GM12874 (cell line): Measurements from ENCODE around the gene RRP1.

ENCODE experiments used
- CTCF ChIP-seq: IDR thresholded peaks from 2 replicates; pipeline ENCODE4 v1.5.1; 2011; ENCODE audit warnings: low read depth, mild to moderate bottlenecking, control low read depth, low read length, moderate library complexity; ENCODE audit not compliant: insufficient read depth

The RRP1 gene

GRCh38 chr21:43774163-43774562 is 15.2 kb upstream of the RRP1 start:
- no peak for TF ChIP-seq CTCF

- TF ChIP-seq CTCF: no peak
Observed at GRCh38 chr21:43775190-43775589, 14.2 kb upstream of the RRP1 start.

- TF ChIP-seq CTCF: no peak
Observed at GRCh38 chr21:43775795-43776430, 13.5 kb upstream of the RRP1 start, which contains the start of gene CSTB. Gene CSTB (minus strand): TSS chr21:43776308. CDS start chr21:43776269, 39 bp downstream.

- TF ChIP-seq CTCF: no peak
Observed at GRCh38 chr21:43777953-43778352, 11.4 kb upstream of the RRP1 start.

GRCh38 chr21:43778469-43779335 is 10.7 kb upstream of the RRP1 start:
- no peak for TF ChIP-seq CTCF

- no peak for TF ChIP-seq CTCF
Observed at GRCh38 chr21:43779660-43780059, 9.7 kb upstream of the RRP1 start.

GRCh38 chr21:43781846-43782245 is 7.5 kb upstream of the RRP1 start:
- TF ChIP-seq CTCF: no peak
